ENCODE data around the gene INSYN1.

The INSYN1 gene

DNA sequence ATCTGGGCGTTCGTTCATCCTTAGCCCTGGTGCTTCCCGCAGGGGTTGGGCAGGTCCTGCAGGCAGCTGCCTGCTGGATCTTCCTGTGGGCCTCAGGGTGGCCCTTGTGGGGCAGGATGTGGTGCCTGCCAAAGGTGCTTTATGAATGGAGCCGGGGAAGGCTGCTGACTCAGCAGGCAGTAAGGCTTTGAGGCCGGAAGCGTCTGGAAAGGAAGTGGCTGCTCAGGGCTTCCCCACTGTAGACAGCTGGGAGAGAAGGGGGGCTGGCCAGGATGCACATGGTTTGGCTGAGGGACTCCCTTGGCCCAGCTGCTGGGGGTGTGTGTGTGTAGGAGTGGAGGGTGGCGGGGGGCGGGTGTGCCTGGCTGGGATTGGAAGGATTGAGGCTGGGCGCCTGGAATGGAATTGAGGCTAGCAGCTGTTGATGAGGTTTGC lies 56.1 kb downstream of the INSYN1 start:
- no peak for DNase-seq (ENCODE audit: low read depth)
- TF ChIP-seq, protein P1, sequence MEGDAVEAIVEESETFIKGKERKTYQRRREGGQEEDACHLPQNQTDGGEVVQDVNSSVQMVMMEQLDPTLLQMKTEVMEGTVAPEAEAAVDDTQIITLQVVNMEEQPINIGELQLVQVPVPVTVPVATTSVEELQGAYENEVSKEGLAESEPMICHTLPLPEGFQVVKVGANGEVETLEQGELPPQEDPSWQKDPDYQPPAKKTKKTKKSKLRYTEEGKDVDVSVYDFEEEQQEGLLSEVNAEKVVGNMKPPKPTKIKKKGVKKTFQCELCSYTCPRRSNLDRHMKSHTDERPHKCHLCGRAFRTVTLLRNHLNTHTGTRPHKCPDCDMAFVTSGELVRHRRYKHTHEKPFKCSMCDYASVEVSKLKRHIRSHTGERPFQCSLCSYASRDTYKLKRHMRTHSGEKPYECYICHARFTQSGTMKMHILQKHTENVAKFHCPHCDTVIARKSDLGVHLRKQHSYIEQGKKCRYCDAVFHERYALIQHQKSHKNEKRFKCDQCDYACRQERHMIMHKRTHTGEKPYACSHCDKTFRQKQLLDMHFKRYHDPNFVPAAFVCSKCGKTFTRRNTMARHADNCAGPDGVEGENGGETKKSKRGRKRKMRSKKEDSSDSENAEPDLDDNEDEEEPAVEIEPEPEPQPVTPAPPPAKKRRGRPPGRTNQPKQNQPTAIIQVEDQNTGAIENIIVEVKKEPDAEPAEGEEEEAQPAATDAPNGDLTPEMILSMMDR (IDR thresholded peaks at IDR 0.05; ENCODE audit: control insufficient read depth, extremely low read depth, insufficient read depth) = no peak
- H3K4me3 ChIP-seq (ENCODE audit: low read depth, low read length) = no peak overlapping the region

DNA sequence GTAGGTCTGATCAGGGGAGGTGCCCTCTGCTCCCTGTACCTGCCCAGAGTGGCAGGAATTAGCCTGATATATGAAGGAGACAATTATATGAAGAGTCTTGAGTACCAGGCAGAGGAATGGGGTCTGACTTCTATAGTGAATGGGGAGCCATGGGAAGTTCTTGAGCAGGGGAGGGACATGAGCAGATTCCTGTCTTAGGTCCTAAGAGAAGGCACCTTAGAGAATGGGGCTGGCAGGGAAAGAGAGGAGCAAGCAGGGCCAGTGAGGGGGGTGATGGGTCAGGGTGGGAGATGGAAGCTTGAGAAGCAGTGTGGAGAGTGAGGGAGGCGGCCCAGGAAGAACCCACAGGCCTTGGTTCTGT lies 56.5 kb downstream of the INSYN1 start:
- TF ChIP-seq, protein P1 (IDR thresholded peaks at IDR 0.05; ENCODE audit: control insufficient read depth, extremely low read depth, insufficient read depth) = no peak
- DNase-seq (ENCODE audit: low read depth) = no peak
- no peak overlapping the region for H3K4me3 ChIP-seq (ENCODE audit: low read depth, low read length)

DNA sequence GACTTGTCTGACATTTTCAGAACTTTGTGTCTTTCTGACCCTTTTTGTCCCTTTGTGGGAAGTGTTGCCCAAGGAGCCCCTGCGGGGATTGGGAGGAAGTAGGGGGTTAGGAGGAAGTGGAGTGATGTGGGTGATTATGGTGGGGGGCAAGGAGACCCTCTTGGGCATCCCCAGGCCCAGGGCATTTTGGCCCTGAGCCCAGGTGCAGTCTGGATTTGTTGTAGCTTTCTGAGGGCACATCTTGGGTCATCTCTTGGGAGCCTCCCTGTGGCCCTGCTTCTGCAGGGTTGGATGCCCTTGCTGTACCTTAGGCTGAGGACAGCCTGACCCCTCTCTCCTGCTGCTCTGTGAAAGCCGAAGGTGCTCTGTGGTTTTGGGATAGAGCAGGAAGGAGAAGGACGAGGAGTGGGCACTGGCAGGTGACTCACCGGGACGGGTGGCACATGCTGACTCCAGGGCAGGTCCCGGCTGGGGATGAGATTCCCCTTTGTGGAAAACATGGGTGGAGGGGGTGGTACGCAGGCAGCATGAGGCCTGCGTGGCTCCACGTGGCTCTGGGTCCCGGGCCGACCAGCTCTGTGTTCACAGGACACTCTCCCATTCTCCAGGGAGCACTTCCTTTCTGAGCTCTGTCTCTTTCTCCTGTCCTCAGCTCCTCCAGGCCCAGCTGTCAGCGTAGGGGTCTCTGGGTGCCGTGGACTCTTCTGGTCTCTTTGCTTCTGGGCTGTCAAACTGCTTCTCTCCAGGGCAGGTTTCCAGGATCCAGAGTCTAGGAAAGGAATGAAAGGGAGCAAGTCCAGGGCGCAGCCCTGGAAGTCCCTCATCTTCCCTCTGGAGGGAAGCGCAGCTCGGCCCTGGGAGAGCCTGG lies 57.1 kb downstream of the INSYN1 start:
- TF ChIP-seq, protein P1 (IDR thresholded peaks at IDR 0.05; ENCODE audit: control insufficient read depth, extremely low read depth, insufficient read depth) = no peak
- H3K4me3 ChIP-seq (ENCODE audit: low read depth, low read length) = no peak overlapping the region
- DNase-seq (ENCODE audit: low read depth) = no peak

DNA sequence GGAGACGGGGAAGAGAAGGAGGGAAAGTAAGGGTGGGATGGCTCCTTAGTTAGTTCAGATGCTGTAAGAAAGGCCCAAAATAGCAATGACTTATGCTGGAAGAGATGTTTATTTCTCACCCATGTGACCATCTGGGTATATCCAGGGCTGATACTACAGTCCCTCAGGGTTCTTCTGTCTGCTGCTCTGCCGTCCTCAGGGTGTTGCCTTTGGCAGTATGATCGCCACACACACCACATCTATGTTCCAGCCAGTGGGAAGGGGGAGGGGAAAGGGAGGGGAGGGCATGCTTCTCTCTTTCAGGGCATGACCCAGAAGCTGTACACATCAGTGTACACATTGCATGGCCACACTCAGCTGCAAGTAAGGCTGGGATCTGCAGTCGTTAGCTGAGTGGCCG lies 58.7 kb downstream of the INSYN1 start:
- DNase-seq (ENCODE audit: low read depth) = no peak
- H3K4me3 ChIP-seq (ENCODE audit: low read depth, low read length) = no peak overlapping the region
- TF ChIP-seq, protein P1 (IDR thresholded peaks at IDR 0.05; ENCODE audit: control insufficient read depth, extremely low read depth, insufficient read depth) = no peak

DNA sequence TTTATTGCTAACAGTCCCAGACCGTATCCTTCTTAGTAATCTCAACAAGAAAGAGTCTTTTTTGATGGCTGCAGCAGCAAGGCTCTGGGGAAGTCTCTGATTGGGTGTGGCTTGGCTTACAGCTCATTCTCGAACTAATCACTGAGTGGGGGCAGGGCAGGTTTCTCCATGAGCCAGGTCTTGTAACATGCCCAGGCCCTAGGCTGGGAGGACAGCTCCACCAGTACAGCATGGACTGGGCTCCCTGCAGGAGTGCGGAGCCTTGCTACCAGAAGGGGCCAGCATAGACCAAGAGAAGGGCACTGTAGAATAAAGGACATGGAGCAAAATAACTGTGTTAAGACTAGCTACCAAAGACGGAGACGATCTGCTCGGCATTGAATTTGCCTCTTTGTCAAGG lies 61.8 kb downstream of the INSYN1 start:
- no peak for DNase-seq (ENCODE audit: low read depth)
- H3K4me3 ChIP-seq (ENCODE audit: low read depth, low read length) = no peak overlapping the region

DNA sequence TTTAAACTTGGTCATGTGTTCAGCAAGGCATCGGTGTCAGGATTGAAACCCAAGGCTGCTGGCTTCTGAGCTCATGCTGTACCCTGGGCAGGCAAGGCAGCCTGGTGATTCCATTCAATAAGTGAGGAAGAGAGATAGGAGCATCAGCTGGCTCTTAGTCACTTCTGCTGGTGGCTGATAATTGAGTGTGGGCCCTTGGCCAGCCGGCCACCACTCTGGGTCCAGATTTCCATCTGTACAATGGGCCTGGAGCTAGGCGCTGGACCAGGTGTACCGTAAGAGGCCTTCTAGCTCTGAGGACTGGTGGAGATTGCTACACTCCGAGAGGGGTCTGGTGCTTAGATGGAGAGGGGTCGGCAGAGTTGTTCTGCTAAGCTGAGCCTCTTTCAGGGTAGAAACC lies 64.7 kb downstream of the INSYN1 start:
- TF ChIP-seq, protein P1 (IDR thresholded peaks at IDR 0.05; ENCODE audit: control insufficient read depth, extremely low read depth, insufficient read depth) = no peak
- no peak overlapping the region for H3K4me3 ChIP-seq (ENCODE audit: low read depth, low read length)
- DNase-seq (ENCODE audit: low read depth) = no peak

More for the DNA sequence above, 61.8 kb downstream of the INSYN1 start:
- TF ChIP-seq, protein P1 (IDR thresholded peaks at IDR 0.05; ENCODE audit: control insufficient read depth, extremely low read depth, insufficient read depth) = no peak

DNA sequence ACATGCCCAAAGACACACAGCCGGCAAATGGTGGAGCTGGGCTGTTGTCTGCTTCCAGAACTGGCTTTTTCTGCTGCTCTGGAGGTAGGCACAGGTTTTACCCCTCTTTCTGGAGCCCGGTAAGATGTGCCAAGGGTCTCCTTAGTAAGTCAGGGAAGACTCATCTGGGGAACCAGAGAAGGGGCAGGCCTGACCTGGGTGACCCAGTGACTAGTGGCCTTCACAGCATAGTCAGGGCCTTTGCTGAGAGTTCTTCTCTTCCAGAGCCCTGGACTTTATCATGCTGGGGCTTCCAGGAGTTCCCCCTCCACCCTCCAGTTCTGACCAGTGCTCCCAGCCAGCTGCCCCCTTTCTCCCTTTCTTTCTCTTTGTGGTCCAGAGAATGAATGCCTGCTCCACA lies 65.8 kb downstream of the INSYN1 start:
- DNase-seq (ENCODE audit: low read depth) = no peak
- TF ChIP-seq, protein P1 (IDR thresholded peaks at IDR 0.05; ENCODE audit: control insufficient read depth, extremely low read depth, insufficient read depth) = no peak
- H3K4me3 ChIP-seq (ENCODE audit: low read depth, low read length) = no peak overlapping the region
